ENCODE data around the gene STAG3. TPM values are rescaled to one million over a fixed set of nuclear protein-coding genes. Genes with fewer than 3 reads are reported as not detected.
A peak's percentile ranks its signal among the peaks of the same experiment; 100 is the strongest.

STAG3 gene
- total and polyA plus RNA-seq, 9 of the 15 experiments (the other 6 are each of a cell fraction or from before 2014, with no cell fraction given) = 0.54 to 2.5 (median 1.7) TPM

DNA sequence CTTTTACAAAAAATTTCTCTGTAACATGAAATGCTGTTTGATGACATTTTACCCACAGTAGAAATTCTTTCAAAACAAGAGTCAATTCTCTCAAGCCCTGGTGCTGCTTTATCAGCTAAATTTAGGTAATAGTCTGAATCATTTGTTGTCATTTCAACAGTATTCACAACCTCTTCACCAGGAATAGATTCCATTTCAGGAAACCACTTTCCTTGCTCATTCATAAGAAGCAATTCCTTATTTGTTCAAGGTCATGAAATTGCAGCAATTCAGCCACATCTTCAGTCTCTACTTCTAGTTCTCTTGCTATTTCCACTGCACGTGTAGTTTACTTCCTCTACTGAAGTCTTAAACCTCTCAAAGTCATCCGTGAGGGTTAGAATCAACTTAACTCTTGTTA lies 14.1 kb downstream of the STAG3 start:
- Histone ChIP-seq H3K27me3 (ENCODE audit: control insufficient read depth in 2 of 2, insufficient read depth in 2 of 2, low read length in 2 of 2) (no peaks in the 10 kb centered on the region), H2AFZ (ENCODE audit: low read depth, low read length) (peak overlapping the region; percentile 57), H3K4me2 (ENCODE audit: insufficient read depth, low read length) (no peak overlapping the region), H3K9me3 (replicated peaks; ENCODE audit: control insufficient read depth, insufficient read depth, low read depth, low read length) (no peaks in the 10 kb centered on the region), H3K9me1 (ENCODE audit: control insufficient read depth, insufficient read depth, low read length) (no peaks in the 10 kb centered on the region), H3K4me3 (no peak overlapping the region), H4K20me1 (replicated peaks; ENCODE audit: control insufficient read depth, insufficient read depth, low read length) (no peaks in the 10 kb centered on the region), H3K9ac (ENCODE audit: insufficient read depth in 1 of 2, low read depth in 2 of 2, low read length in 2 of 2) (no peak overlapping the region), H3K4me1 (replicated peaks in 1 of 2; ENCODE audit: control insufficient read depth in 2 of 2, insufficient read depth in 2 of 2, low read length in 2 of 2) (peaks cover 0 to 11% of the 10 kb centered on the region in 2 experiments; a peak in 3 of 5 replicates), H3K36me3 (ENCODE audit: control insufficient read depth, insufficient read depth, low read length) (no peaks in the 10 kb centered on the region), H3K79me2 (ENCODE audit: control insufficient read depth, insufficient read depth, low read length) (no peaks in the 10 kb centered on the region), H3K27ac (ENCODE audit: extremely low read depth, low read depth, low read length) (no peak overlapping the region)
- ATAC-seq (no peak), FAIRE-seq (no peak), DNase-seq (ENCODE audit: extremely low read depth in 1 of 4, low spot score in 3 of 4) (no peak)
- 31% methylated on average over 2 of the region's 2 CpGs for WGBS (ENCODE audit: insufficient coverage, low coverage, missing lambda C conversion rate)
- intact Hi-C loops (cut with micrococcal nuclease) = no loop called here
- TF ChIP-seq MYNN (IDR thresholded peaks at IDR 0.05) (peak; percentile 61; the same call in 1 of the 2 replicates), MYNN (CRISPR knock-in tag; IDR thresholded peaks at IDR 0.05) (no peak), ZBTB11 (CRISPR knock-in tag; IDR thresholded peaks at IDR 0.05) (no peak), ZNF124 (CRISPR knock-in tag; IDR thresholded peaks at IDR 0.05) (no peak)
- ChIA-PET CTCF (ENCODE audit: low intra/inter-chr PET ratio) (no interaction called here), POLR2A (no interaction called here)
- no TSS peak for BruUV-seq (replicated peaks)
- in situ Hi-C loops (cut with MboI) = no loop called here

Measured in K562 (cell line).